ENCODE results near the gene SNAI3.

DNA sequence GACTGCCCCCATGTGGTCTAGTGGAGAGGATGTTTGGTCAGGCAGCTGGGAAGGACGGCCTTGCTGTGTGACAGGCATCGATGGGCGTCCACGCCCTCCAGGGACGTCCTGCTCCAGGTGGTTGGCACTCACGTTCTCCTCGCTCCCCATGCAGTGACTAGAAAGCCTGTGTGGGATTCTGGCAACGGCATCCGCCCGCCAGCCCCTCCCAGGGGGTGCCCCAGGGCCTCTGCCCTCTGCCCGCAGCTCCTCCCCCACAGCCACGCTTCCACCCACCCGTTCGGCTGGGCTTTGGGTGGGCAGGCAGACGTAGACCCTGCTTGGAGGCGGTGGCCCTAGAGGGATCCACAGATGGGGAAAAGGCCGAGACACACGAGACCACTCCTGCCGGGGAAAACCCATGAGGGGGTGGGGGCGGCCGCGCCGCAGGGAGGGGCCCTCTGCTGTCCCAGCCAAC is 52.6 kb downstream of the SNAI3 start:
- TF ChIP-seq POLR2AphosphoS5 (IDR thresholded peaks at IDR 0.05; ENCODE audit: low read depth, low read length), result no peak
- TF ChIP-seq SIN3A (IDR thresholded peaks at IDR 0.05; ENCODE audit: borderline replicate concordance, insufficient read depth, low read length), result no peak
- TF ChIP-seq TAF1 (IDR thresholded peaks at IDR 0.05; ENCODE audit: borderline replicate concordance, insufficient read depth, low read length), result no peak

Measured in PFSK-1 (cell line).